ENCODE measurements around the gene WWOX.

- TF ChIP-seq NFE2L2 (IDR thresholded peaks at IDR 0.05; ENCODE audit: low read depth, low read length) (no peak), FOS (IDR thresholded peaks at IDR 0.05; ENCODE audit: low read depth, low read length) (no peak), RAD21 (IDR thresholded peaks at IDR 0.05; ENCODE audit: low read length) (no peak), BHLHE40 (IDR thresholded peaks at IDR 0.05; ENCODE audit: low read depth, low read length) (no peak), CHD1 (IDR thresholded peaks at IDR 0.05; ENCODE audit: low read depth, low read length) (no peak), RCOR1 (IDR thresholded peaks at IDR 0.05; ENCODE audit: insufficient replicate concordance, low read length) (no peak), POLR2A (IDR thresholded peaks at IDR 0.05; ENCODE audit: low read depth, low read length) (no peak), MAZ (IDR thresholded peaks at IDR 0.05; ENCODE audit: borderline replicate concordance, low read depth, low read length) (no peak), CEBPB (IDR thresholded peaks at IDR 0.05; ENCODE audit: low read depth, low read length) (no peak), RFX5 (IDR thresholded peaks at IDR 0.05; ENCODE audit: low read depth, low read length) (no peak), MAFK (IDR thresholded peaks at IDR 0.05; ENCODE audit: low read depth, low read length) (no peak)
- TF ChIP-seq, protein P1, sequence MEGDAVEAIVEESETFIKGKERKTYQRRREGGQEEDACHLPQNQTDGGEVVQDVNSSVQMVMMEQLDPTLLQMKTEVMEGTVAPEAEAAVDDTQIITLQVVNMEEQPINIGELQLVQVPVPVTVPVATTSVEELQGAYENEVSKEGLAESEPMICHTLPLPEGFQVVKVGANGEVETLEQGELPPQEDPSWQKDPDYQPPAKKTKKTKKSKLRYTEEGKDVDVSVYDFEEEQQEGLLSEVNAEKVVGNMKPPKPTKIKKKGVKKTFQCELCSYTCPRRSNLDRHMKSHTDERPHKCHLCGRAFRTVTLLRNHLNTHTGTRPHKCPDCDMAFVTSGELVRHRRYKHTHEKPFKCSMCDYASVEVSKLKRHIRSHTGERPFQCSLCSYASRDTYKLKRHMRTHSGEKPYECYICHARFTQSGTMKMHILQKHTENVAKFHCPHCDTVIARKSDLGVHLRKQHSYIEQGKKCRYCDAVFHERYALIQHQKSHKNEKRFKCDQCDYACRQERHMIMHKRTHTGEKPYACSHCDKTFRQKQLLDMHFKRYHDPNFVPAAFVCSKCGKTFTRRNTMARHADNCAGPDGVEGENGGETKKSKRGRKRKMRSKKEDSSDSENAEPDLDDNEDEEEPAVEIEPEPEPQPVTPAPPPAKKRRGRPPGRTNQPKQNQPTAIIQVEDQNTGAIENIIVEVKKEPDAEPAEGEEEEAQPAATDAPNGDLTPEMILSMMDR (conservative IDR thresholded peaks at IDR 0.05; ENCODE audit: low read depth, low read length) = no peak
- TF ChIP-seq, protein P2, sequence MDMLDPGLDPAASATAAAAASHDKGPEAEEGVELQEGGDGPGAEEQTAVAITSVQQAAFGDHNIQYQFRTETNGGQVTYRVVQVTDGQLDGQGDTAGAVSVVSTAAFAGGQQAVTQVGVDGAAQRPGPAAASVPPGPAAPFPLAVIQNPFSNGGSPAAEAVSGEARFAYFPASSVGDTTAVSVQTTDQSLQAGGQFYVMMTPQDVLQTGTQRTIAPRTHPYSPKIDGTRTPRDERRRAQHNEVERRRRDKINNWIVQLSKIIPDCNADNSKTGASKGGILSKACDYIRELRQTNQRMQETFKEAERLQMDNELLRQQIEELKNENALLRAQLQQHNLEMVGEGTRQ (IDR thresholded peaks at IDR 0.05; ENCODE audit: low read depth, low read length) = no peak
These were observed 691.6 kb downstream of the WWOX start for GRCh38 chr16:78791011-78791410.
